ENCODE measurements around the gene POLR3A. TPM values are rescaled to one million over a fixed set of nuclear protein-coding genes. Genes with fewer than 3 reads are reported as not detected.

The POLR3A gene
- polyA plus RNA-seq, 1 of the 3 experiments (the other 2 are of a cell fraction): 10.8 TPM

- H4K20me1 ChIP-seq (ENCODE audit: insufficient read depth): no peaks in the 10 kb centered on the region
- no peaks in the 10 kb centered on the region for H3K9me2 ChIP-seq
- H3K36me3 ChIP-seq (replicated peaks in 1 of 2; ENCODE audit: control insufficient read depth in 1 of 2, insufficient read depth in 2 of 2, low read length in 1 of 2): peaks cover 41 to 53% of the 10 kb centered on the region in 2 experiments
- no peak overlapping the region for H3K4me2 ChIP-seq
- ChIA-PET CTCF (interaction anchor here (1.0 to 1.3 kb wide), 2 partner anchors 9 to 147 kb away, joined by 3 read pairs; no protein-coding TSS in a partner anchor), POLR2A (no interaction called here)
- no peak overlapping the region for H2AFZ ChIP-seq (ENCODE audit: low read depth)
- WGBS (ENCODE audit: low lambda C conversion rate): 98% methylated on average over 3 of the region's 3 CpGs
- H3F3A ChIP-seq (replicated peaks; ENCODE audit: insufficient read depth): peaks cover 4% of the 10 kb centered on the region
- H3K27ac ChIP-seq (ENCODE audit: low read depth in 2 of 2, low read length in 1 of 2): no peak overlapping the region
- no peak for DNase-seq
- no peaks in the 10 kb centered on the region for H3K27me3 ChIP-seq (ENCODE audit: insufficient read depth)
- H3K4me1 ChIP-seq (ENCODE audit: control insufficient read depth in 1 of 2, insufficient read depth in 2 of 2, low read depth in 1 of 2, low read length in 1 of 2): no peaks in the 10 kb centered on the region
- peaks cover 18% of the 10 kb centered on the region for H3K79me2 ChIP-seq (ENCODE audit: insufficient read depth)
- H3K9ac ChIP-seq: no peak overlapping the region
- H3K9me3 ChIP-seq: no peaks in the 10 kb centered on the region
- no peak overlapping the region for H3K4me3 ChIP-seq (ENCODE audit: low read depth in 2 of 2, low read length in 1 of 2)
- no peak for TF ChIP-seq MAX (IDR thresholded peaks at IDR 0.05; ENCODE audit: low read depth)
Measured at GRCh38 chr10:77993620-77994019, 35.7 kb downstream of the POLR3A start.

GRCh38 chr10:77989081-77989724 lies 40.1 kb downstream of the POLR3A start:
- Histone ChIP-seq H3K27ac (ENCODE audit: low read depth in 2 of 2, low read length in 1 of 2) (no peak overlapping the region), H3K9ac (no peak overlapping the region), H3K9me2 (no peaks in the 10 kb centered on the region), H3K4me2 (no peak overlapping the region), H4K20me1 (ENCODE audit: insufficient read depth) (no peaks in the 10 kb centered on the region), H3K79me2 (ENCODE audit: insufficient read depth) (no peaks in the 10 kb centered on the region; the same call in 1 of the 2 replicates), H3K4me1 (ENCODE audit: control insufficient read depth in 1 of 2, insufficient read depth in 2 of 2, low read depth in 1 of 2, low read length in 1 of 2) (peaks cover 8 to 10% of the 10 kb centered on the region in 2 experiments; a peak in 2 of 4 replicates), H3K4me3 (ENCODE audit: low read depth in 2 of 2, low read length in 1 of 2) (no peak overlapping the region), H3K9me3 (no peaks in the 10 kb centered on the region), H3K36me3 (replicated peaks in 1 of 2; ENCODE audit: control insufficient read depth in 1 of 2, insufficient read depth in 2 of 2, low read length in 1 of 2) (peaks cover 76 to 81% of the 10 kb centered on the region in 2 experiments), H3F3A (replicated peaks; ENCODE audit: insufficient read depth) (peaks cover 14% of the 10 kb centered on the region), H2AFZ (ENCODE audit: low read depth) (no peak overlapping the region), H3K27me3 (ENCODE audit: insufficient read depth) (no peaks in the 10 kb centered on the region)
- 84% methylated on average over 11 of the region's 11 CpGs for WGBS (ENCODE audit: low lambda C conversion rate)
- no peak for DNase-seq
- no peak for TF ChIP-seq CHD2 (IDR thresholded peaks at IDR 0.05; ENCODE audit: low read length, partially characterized antibody)
- TF ChIP-seq FOXJ3 (CRISPR knock-in tag; IDR thresholded peaks at IDR 0.05): no peak
- TF ChIP-seq FOXM1 (IDR thresholded peaks at IDR 0.05; ENCODE audit: low read depth): no peak
- TF ChIP-seq YY1 (IDR thresholded peaks at IDR 0.05; ENCODE audit: low read depth): no peak
- TF ChIP-seq MXI1 (IDR thresholded peaks at IDR 0.05; ENCODE audit: low read depth, low read length): no peak
- no peak for TF ChIP-seq RAD21 (IDR thresholded peaks at IDR 0.05; ENCODE audit: low read length)
- no peak for TF ChIP-seq SMC3 (IDR thresholded peaks at IDR 0.05; ENCODE audit: low read depth, low read length)
- TF ChIP-seq EP300 (IDR thresholded peaks at IDR 0.05; ENCODE audit: borderline replicate concordance in 1 of 2, low read depth in 1 of 2, low read length in 1 of 2): no peak
- POLR2A ChIA-PET: no interaction called here
- CTCF ChIA-PET: no interaction called here

GRCh38 chr10:77987671-77988255 lies 41.6 kb downstream of the POLR3A start:
- no peak overlapping the region for H3K4me3 ChIP-seq (ENCODE audit: low read depth in 2 of 2, low read length in 1 of 2)
- DNase-seq: no peak
- ChIA-PET POLR2A (no interaction called here), CTCF (interaction anchor here (1.2 kb wide), 1 partner anchor 141 kb away, joined by 6 read pairs; no protein-coding TSS in a partner anchor)
- 98% methylated on average over 5 of the region's 7 CpGs for WGBS (ENCODE audit: low lambda C conversion rate)
- no peak overlapping the region for H2AFZ ChIP-seq (ENCODE audit: low read depth)
- H3K27me3 ChIP-seq (ENCODE audit: insufficient read depth): no peaks in the 10 kb centered on the region
- H3K4me1 ChIP-seq (ENCODE audit: control insufficient read depth in 1 of 2, insufficient read depth in 2 of 2, low read depth in 1 of 2, low read length in 1 of 2): peaks cover 19 to 25% of the 10 kb centered on the region in 2 experiments; a peak in 3 of 4 replicates
- H3K4me2 ChIP-seq: no peak overlapping the region
- H3K79me2 ChIP-seq (ENCODE audit: insufficient read depth): no peaks in the 10 kb centered on the region; the same call in 1 of the 2 replicates
- H4K20me1 ChIP-seq (ENCODE audit: insufficient read depth): no peaks in the 10 kb centered on the region
- H3K9me3 ChIP-seq: no peaks in the 10 kb centered on the region
- H3K9me2 ChIP-seq: no peaks in the 10 kb centered on the region
- H3K27ac ChIP-seq (ENCODE audit: low read depth in 2 of 2, low read length in 1 of 2): no peak overlapping the region
- no peak for TF ChIP-seq RCOR1 (IDR thresholded peaks at IDR 0.05; ENCODE audit: low read length)
- no peak for TF ChIP-seq NFIC (IDR thresholded peaks at IDR 0.05; ENCODE audit: borderline replicate concordance)
- TF ChIP-seq CHD2 (IDR thresholded peaks at IDR 0.05; ENCODE audit: low read length, partially characterized antibody): no peak
- no peak for TF ChIP-seq MAX (IDR thresholded peaks at IDR 0.05; ENCODE audit: low read depth)
- no peak for TF ChIP-seq IRF3 (IDR thresholded peaks at IDR 0.05; ENCODE audit: low read depth, low read length)
- TF ChIP-seq POLR2AphosphoS5 (IDR thresholded peaks at IDR 0.05; ENCODE audit: low read depth, low read length): no peak
- no peak for TF ChIP-seq EZH2phosphoT487 (IDR thresholded peaks at IDR 0.05; ENCODE audit: borderline replicate concordance, low read depth)
- no peak for TF ChIP-seq SMC3 (IDR thresholded peaks at IDR 0.05; ENCODE audit: low read depth, low read length)
- no peak for TF ChIP-seq MEF2A (IDR thresholded peaks at IDR 0.05; ENCODE audit: borderline replicate concordance, low read depth)
- TF ChIP-seq TCF12 (IDR thresholded peaks at IDR 0.05): no peak
- no peak for TF ChIP-seq RFX5 (IDR thresholded peaks at IDR 0.05; ENCODE audit: low read length)
- TF ChIP-seq USF1 (IDR thresholded peaks at IDR 0.05; ENCODE audit: borderline replicate concordance, low read depth): no peak
- TF ChIP-seq SIN3A (IDR thresholded peaks at IDR 0.05; ENCODE audit: borderline replicate concordance, low read depth, low read length): no peak
- H3K36me3 ChIP-seq (replicated peaks in 1 of 2; ENCODE audit: control insufficient read depth in 1 of 2, insufficient read depth in 2 of 2, low read length in 1 of 2): peaks cover 71% of the 10 kb centered on the region in 2 experiments
- no peak overlapping the region for H3K9ac ChIP-seq
- peaks cover 28% of the 10 kb centered on the region for H3F3A ChIP-seq (replicated peaks; ENCODE audit: insufficient read depth)

All from SK-N-SH (cell line).